GM23338 (cell line): ENCODE results near the gene SIM1. TPM values are rescaled to one million over a fixed set of nuclear protein-coding genes. Genes with fewer than 3 reads are reported as not detected.

Experiments used
- ATAC-seq: fragments of 200-7000 bp; cut with Tn5 transposase; 3 replicates; pipeline ENCODE4 v1.9.1; 2020
- DNase-seq: peaks from one replicate; pipeline ENCODE4 v3.0.0-alpha.2; 2015; ENCODE audit warnings: low spot score
- H2AFZ ChIP-seq: fragments of 200-600 bp; sonication (generic); 2 replicates; pipeline ENCODE4 v1.8.0; 2016; ENCODE audit warnings: antibody characterized with exemption, mild to moderate bottlenecking, moderate library complexity
- H3F3A ChIP-seq: fragments of 200-600 bp; sonication (generic); replicated peaks from 2 replicates; pipeline ENCODE4 v1.8.0; 2017; ENCODE audit warnings: antibody characterized with exemption, mixed run types, low read depth
- H3K27ac ChIP-seq: fragments of 200-600 bp; sonication (generic); 2 replicates; pipeline ENCODE4 v1.6.1; 2016; ENCODE audit warnings: low read depth
- H3K27me3 ChIP-seq: fragments of 200-600 bp; sonication (generic); 2 replicates; pipeline ENCODE4 v1.8.0; 2016; ENCODE audit warnings: mild to moderate bottlenecking, mixed run types, moderate library complexity; ENCODE audit not compliant: insufficient read depth
- H3K36me3 ChIP-seq: fragments of 200-600 bp; sonication (generic); 2 replicates; pipeline ENCODE4 v1.8.0; 2016; ENCODE audit warnings: mild to moderate bottlenecking; ENCODE audit not compliant: insufficient read depth
- H3K4me1 ChIP-seq: fragments of 200-600 bp; sonication (generic); 2 replicates; pipeline ENCODE4 v1.8.0; 2016; ENCODE audit warnings: mild to moderate bottlenecking, moderate library complexity; ENCODE audit not compliant: insufficient read depth
- H3K4me2 ChIP-seq: fragments of 200-600 bp; sonication (generic); 2 replicates; pipeline ENCODE4 v1.7.1; 2017; ENCODE audit warnings: mixed run types
- H3K4me3 ChIP-seq: fragments of 200-600 bp; sonication (generic); 2 replicates; pipeline ENCODE4 v1.6.1; 2016; ENCODE audit warnings: mixed run types
- H3K79me2 ChIP-seq: fragments of 200-600 bp; sonication (generic); replicated peaks from 2 replicates; pipeline ENCODE4 v1.8.0; 2017; ENCODE audit warnings: mild to moderate bottlenecking; ENCODE audit not compliant: insufficient read depth
- H3K9me2 ChIP-seq: fragments of 200-600 bp; sonication (generic); 2 replicates; pipeline ENCODE4 v1.8.0; 2017; ENCODE audit not compliant: insufficient read depth
- H4K20me1 ChIP-seq: fragments of 200-600 bp; sonication (generic); replicated peaks from 2 replicates; pipeline ENCODE4 v1.8.0; 2017; ENCODE audit warnings: mild to moderate bottlenecking; ENCODE audit not compliant: insufficient read depth
- H3K27ac Mint-ChIP-seq: 2 replicates; pipeline ENCODE4 v1.8.0; 2020; ENCODE audit warnings: inconsistent platforms, mild to moderate bottlenecking, moderate library complexity, mixed read lengths
- H3K27me3 Mint-ChIP-seq: 3 replicates; pipeline ENCODE4 v1.8.0; 2022; ENCODE audit warnings: low read depth, mild to moderate bottlenecking, moderate library complexity, mixed read lengths, inconsistent platforms; ENCODE audit not compliant: insufficient read depth, poor library complexity
- H3K36me3 Mint-ChIP-seq: 3 replicates; pipeline ENCODE4 v1.8.0; 2021; ENCODE audit warnings: low read depth, mild to moderate bottlenecking, inconsistent platforms, moderate library complexity, mixed read lengths
- H3K4me1 Mint-ChIP-seq: 3 replicates; pipeline ENCODE4 v1.8.0; 2020; ENCODE audit warnings: mild to moderate bottlenecking, inconsistent platforms, mixed read lengths
- H3K4me3 Mint-ChIP-seq: 3 replicates; pipeline ENCODE4 v1.8.0; 2021; ENCODE audit warnings: moderate library complexity, mild to moderate bottlenecking, inconsistent platforms, mixed read lengths
- H3K9me3 Mint-ChIP-seq: 3 replicates; pipeline ENCODE4 v1.8.0; 2020; ENCODE audit warnings: moderate library complexity, mild to moderate bottlenecking, inconsistent platforms, mixed read lengths
- CREB1 ChIP-seq: fragments of 250-450 bp; sonication (Bioruptor Pico); IDR thresholded peaks from 2 replicates; pipeline ENCODE4 v1.5.0; 2020; ENCODE audit warnings: low read depth, mild to moderate bottlenecking, moderate library complexity
- EZH2 ChIP-seq: fragments of 200-600 bp; sonication (generic); IDR thresholded peaks from one replicate; pipeline ENCODE4 v1.8.0; 2017; ENCODE audit warnings: antibody characterized with exemption, mild to moderate bottlenecking, low read depth; ENCODE audit not compliant: unreplicated experiment
- EZH2phosphoT487 ChIP-seq: fragments of 200-600 bp; sonication (generic); IDR thresholded peaks from one replicate; pipeline ENCODE4 v1.8.1; 2018; ENCODE audit warnings: antibody characterized with exemption; ENCODE audit not compliant: unreplicated experiment
- JUNB ChIP-seq: IDR thresholded peaks from one replicate; pipeline ENCODE4 v1.6.1; 2016; ENCODE audit warnings: antibody characterized with exemption; ENCODE audit not compliant: unreplicated experiment
- NANOG ChIP-seq: IDR thresholded peaks from 2 replicates; pipeline ENCODE4 v1.6.1; 2016; ENCODE audit warnings: antibody characterized with exemption, borderline replicate concordance
- POLR2AphosphoS5 ChIP-seq: IDR thresholded peaks from 2 replicates; pipeline ENCODE4 v1.6.1; 2016; ENCODE audit warnings: antibody characterized with exemption, low read depth
- STAT1 ChIP-seq: IDR thresholded peaks from one replicate; pipeline ENCODE4 v1.6.1; 2016; ENCODE audit warnings: antibody characterized with exemption; ENCODE audit not compliant: unreplicated experiment
- ZNF114 ChIP-seq: fragments of 250-450 bp; sonication (Bioruptor Pico); IDR thresholded peaks from 2 replicates; pipeline ENCODE4 v1.5.0; 2020; ENCODE audit warnings: mild to moderate bottlenecking, moderate library complexity
- ZNF331 ChIP-seq: fragments of 250-450 bp; sonication (Bioruptor Pico); IDR thresholded peaks from 2 replicates; pipeline ENCODE4 v1.5.0; 2020; ENCODE audit warnings: low read depth, mild to moderate bottlenecking, moderate library complexity
- polyA plus RNA-seq: library from polyadenylated mRNA; unstranded; fragments of >200 nt; fragmentation: Nextera tagmentation; extraction: Ambion mirVana; gene quantifications from 2 replicates; pipeline ENCODE4 v1.2.1, GENCODE V29; 2016
- total RNA-seq: library from RNA; depleted of rRNA; stranded (reverse); fragments of >200 nt; shearing (Covaris generic); gene quantifications from 2 replicates; pipeline ENCODE4 v1.2.3, GENCODE V29; 2014
- TF ChIP-seq, protein P1 (sequence below), 2 experiments: fragments of 200-600 bp in 1 of 2; sonication (generic) in 1 of 2; conservative IDR thresholded peaks; 2 replicates each; pipeline versions ENCODE4 v1.5.1 to v1.6.1; 2016 to 2017; ENCODE audit warnings: antibody characterized with exemption in 2 of 2, low read depth in 2 of 2, mild to moderate bottlenecking in 2 of 2, moderate library complexity in 1 of 2
- TF ChIP-seq, protein P2 (sequence below): IDR thresholded peaks from 2 replicates; pipeline ENCODE4 v1.6.1; 2016; ENCODE audit warnings: antibody characterized with exemption
- TF ChIP-seq, protein P3 (sequence below): IDR thresholded peaks from one replicate; pipeline ENCODE4 v1.6.1; 2018; ENCODE audit warnings: antibody characterized with exemption; ENCODE audit not compliant: unreplicated experiment
- TF ChIP-seq, protein P4 (sequence below): fragments of 250-450 bp; sonication (Bioruptor Pico); IDR thresholded peaks from 2 replicates; pipeline ENCODE4 v1.5.0; 2020; ENCODE audit warnings: mild to moderate bottlenecking, moderate library complexity

The SIM1 gene
- total and polyA plus RNA-seq, 2 experiments from 2014 or later: 0.42 to 0.49 TPM

DNA sequence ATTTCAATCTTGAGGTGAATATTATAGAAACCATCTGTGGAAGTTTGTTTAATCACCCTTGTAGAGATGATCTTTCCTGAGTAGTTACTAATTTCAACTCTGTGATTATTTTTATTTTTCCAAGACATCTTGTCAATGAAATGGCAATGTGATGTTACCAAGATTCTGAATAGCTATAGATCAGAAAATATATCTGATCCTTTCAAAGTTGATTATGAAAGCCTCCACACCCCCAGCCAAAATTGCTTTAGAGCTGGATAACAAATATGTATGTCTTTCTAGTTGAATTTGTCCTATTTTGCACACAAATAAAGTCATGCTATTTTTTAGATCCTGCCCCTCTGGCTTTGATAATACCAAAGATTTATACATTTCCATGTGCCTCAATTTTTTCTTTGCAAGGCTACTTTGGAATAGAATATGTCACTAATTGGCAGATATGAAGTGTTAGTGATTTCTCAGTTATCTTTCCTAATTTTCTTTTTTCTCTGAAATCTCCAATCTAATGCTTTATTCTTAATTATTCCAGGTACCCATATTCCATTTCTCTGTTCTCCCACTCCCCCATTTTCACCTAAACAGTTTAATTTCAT lies 5.0 kb downstream of the SIM1 start:
- no peak overlapping the region for H3K27ac ChIP-seq
- H4K20me1 ChIP-seq: peaks cover 43% of the 10 kb centered on the region
- H2AFZ ChIP-seq: no peak overlapping the region
- no peak overlapping the region; the same call in 2 of the 3 replicates for H3K4me3 Mint-ChIP-seq
- no peak overlapping the region for H3K4me2 ChIP-seq
- H3K9me2 ChIP-seq: no peaks in the 10 kb centered on the region
- no peak overlapping the region for H3K27ac Mint-ChIP-seq
- TF ChIP-seq EZH2phosphoT487: no peak
- TF ChIP-seq NANOG: no peak
- TF ChIP-seq, protein P1, sequence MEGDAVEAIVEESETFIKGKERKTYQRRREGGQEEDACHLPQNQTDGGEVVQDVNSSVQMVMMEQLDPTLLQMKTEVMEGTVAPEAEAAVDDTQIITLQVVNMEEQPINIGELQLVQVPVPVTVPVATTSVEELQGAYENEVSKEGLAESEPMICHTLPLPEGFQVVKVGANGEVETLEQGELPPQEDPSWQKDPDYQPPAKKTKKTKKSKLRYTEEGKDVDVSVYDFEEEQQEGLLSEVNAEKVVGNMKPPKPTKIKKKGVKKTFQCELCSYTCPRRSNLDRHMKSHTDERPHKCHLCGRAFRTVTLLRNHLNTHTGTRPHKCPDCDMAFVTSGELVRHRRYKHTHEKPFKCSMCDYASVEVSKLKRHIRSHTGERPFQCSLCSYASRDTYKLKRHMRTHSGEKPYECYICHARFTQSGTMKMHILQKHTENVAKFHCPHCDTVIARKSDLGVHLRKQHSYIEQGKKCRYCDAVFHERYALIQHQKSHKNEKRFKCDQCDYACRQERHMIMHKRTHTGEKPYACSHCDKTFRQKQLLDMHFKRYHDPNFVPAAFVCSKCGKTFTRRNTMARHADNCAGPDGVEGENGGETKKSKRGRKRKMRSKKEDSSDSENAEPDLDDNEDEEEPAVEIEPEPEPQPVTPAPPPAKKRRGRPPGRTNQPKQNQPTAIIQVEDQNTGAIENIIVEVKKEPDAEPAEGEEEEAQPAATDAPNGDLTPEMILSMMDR (conservative IDR thresholded peaks at IDR 0.05; ENCODE audit: low read depth in 2 of 2): no peak
- TF ChIP-seq, protein P2, sequence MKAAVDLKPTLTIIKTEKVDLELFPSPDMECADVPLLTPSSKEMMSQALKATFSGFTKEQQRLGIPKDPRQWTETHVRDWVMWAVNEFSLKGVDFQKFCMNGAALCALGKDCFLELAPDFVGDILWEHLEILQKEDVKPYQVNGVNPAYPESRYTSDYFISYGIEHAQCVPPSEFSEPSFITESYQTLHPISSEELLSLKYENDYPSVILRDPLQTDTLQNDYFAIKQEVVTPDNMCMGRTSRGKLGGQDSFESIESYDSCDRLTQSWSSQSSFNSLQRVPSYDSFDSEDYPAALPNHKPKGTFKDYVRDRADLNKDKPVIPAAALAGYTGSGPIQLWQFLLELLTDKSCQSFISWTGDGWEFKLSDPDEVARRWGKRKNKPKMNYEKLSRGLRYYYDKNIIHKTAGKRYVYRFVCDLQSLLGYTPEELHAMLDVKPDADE: no peak
- TF ChIP-seq EZH2: no peak
- TF ChIP-seq, protein P3, sequence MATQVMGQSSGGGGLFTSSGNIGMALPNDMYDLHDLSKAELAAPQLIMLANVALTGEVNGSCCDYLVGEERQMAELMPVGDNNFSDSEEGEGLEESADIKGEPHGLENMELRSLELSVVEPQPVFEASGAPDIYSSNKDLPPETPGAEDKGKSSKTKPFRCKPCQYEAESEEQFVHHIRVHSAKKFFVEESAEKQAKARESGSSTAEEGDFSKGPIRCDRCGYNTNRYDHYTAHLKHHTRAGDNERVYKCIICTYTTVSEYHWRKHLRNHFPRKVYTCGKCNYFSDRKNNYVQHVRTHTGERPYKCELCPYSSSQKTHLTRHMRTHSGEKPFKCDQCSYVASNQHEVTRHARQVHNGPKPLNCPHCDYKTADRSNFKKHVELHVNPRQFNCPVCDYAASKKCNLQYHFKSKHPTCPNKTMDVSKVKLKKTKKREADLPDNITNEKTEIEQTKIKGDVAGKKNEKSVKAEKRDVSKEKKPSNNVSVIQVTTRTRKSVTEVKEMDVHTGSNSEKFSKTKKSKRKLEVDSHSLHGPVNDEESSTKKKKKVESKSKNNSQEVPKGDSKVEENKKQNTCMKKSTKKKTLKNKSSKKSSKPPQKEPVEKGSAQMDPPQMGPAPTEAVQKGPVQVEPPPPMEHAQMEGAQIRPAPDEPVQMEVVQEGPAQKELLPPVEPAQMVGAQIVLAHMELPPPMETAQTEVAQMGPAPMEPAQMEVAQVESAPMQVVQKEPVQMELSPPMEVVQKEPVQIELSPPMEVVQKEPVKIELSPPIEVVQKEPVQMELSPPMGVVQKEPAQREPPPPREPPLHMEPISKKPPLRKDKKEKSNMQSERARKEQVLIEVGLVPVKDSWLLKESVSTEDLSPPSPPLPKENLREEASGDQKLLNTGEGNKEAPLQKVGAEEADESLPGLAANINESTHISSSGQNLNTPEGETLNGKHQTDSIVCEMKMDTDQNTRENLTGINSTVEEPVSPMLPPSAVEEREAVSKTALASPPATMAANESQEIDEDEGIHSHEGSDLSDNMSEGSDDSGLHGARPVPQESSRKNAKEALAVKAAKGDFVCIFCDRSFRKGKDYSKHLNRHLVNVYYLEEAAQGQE: no peak
- TF ChIP-seq, protein P4, sequence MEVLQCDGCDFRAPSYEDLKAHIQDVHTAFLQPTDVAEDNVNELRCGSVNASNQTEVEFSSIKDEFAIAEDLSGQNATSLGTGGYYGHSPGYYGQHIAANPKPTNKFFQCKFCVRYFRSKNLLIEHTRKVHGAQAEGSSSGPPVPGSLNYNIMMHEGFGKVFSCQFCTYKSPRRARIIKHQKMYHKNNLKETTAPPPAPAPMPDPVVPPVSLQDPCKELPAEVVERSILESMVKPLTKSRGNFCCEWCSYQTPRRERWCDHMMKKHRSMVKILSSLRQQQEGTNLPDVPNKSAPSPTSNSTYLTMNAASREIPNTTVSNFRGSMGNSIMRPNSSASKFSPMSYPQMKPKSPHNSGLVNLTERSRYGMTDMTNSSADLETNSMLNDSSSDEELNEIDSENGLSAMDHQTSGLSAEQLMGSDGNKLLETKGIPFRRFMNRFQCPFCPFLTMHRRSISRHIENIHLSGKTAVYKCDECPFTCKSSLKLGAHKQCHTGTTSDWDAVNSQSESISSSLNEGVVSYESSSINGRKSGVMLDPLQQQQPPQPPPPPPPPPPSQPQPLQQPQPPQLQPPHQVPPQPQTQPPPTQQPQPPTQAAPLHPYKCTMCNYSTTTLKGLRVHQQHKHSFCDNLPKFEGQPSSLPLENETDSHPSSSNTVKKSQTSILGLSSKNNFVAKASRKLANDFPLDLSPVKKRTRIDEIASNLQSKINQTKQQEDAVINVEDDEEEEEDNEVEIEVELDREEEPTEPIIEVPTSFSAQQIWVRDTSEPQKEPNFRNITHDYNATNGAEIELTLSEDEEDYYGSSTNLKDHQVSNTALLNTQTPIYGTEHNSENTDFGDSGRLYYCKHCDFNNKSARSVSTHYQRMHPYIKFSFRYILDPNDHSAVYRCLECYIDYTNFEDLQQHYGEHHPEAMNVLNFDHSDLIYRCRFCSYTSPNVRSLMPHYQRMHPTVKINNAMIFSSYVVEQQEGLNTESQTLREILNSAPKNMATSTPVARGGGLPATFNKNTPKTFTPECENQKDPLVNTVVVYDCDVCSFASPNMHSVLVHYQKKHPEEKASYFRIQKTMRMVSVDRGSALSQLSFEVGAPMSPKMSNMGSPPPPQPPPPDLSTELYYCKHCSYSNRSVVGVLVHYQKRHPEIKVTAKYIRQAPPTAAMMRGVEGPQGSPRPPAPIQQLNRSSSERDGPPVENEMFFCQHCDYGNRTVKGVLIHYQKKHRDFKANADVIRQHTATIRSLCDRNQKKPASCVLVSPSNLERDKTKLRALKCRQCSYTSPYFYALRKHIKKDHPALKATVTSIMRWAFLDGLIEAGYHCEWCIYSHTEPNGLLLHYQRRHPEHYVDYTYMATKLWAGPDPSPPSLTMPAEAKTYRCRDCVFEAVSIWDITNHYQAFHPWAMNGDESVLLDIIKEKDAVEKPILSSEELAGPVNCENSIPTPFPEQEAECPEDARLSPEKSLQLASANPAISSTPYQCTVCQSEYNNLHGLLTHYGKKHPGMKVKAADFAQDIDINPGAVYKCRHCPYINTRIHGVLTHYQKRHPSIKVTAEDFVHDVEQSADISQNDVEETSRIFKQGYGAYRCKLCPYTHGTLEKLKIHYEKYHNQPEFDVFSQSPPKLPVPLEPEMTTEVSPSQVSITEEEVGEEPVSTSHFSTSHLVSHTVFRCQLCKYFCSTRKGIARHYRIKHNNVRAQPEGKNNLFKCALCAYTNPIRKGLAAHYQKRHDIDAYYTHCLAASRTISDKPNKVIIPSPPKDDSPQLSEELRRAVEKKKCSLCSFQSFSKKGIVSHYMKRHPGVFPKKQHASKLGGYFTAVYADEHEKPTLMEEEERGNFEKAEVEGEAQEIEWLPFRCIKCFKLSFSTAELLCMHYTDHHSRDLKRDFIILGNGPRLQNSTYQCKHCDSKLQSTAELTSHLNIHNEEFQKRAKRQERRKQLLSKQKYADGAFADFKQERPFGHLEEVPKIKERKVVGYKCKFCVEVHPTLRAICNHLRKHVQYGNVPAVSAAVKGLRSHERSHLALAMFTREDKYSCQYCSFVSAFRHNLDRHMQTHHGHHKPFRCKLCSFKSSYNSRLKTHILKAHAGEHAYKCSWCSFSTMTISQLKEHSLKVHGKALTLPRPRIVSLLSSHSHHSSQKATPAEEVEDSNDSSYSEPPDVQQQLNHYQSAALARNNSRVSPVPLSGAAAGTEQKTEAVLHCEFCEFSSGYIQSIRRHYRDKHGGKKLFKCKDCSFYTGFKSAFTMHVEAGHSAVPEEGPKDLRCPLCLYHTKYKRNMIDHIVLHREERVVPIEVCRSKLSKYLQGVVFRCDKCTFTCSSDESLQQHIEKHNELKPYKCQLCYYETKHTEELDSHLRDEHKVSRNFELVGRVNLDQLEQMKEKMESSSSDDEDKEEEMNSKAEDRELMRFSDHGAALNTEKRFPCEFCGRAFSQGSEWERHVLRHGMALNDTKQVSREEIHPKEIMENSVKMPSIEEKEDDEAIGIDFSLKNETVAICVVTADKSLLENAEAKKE (CRISPR knock-in tag): no peak
- no peak for TF ChIP-seq CREB1 (CRISPR knock-in tag)
- no peak for TF ChIP-seq STAT1
- no peak for TF ChIP-seq ZNF114 (CRISPR knock-in tag)
- TF ChIP-seq POLR2AphosphoS5: no peak
- no peak for TF ChIP-seq ZNF331
- TF ChIP-seq JUNB: no peak
- H3K27me3 Mint-ChIP-seq: peaks cover 43% of the 10 kb centered on the region
- no peaks in the 10 kb centered on the region for H3K36me3 ChIP-seq
- no peaks in the 10 kb centered on the region for H3K79me2 ChIP-seq
- peaks cover 100% of the 10 kb centered on the region for H3K27me3 ChIP-seq
- DNase-seq (no peak), ATAC-seq (no peak)
- H3K4me1 Mint-ChIP-seq: peaks cover 64% of the 10 kb centered on the region
- H3K4me1 ChIP-seq: peaks cover 77% of the 10 kb centered on the region
- H3K4me3 ChIP-seq: no peak overlapping the region
- no peaks in the 10 kb centered on the region for H3K36me3 Mint-ChIP-seq
- peaks cover 29% of the 10 kb centered on the region; the same call in 1 of the 2 replicates for H3F3A ChIP-seq
- H3K9me3 Mint-ChIP-seq: no peaks in the 10 kb centered on the region; the same call in 2 of the 3 replicates
